GM19240 (cell line): ENCODE measurements around the gene PTPRF.
"Not testable (repeated sequence)": the region's sequence is repeated elsewhere in the genome, so short reads cannot be mapped to it uniquely, and the experiment has no call there.

ENCODE experiments used
- DNase-seq: peaks from one replicate; pipeline ENCODE4 v3.0.0; 2011; ENCODE audit warnings: low spot score; ENCODE audit not compliant: insufficient read length

Gene PTPRF

DNA sequence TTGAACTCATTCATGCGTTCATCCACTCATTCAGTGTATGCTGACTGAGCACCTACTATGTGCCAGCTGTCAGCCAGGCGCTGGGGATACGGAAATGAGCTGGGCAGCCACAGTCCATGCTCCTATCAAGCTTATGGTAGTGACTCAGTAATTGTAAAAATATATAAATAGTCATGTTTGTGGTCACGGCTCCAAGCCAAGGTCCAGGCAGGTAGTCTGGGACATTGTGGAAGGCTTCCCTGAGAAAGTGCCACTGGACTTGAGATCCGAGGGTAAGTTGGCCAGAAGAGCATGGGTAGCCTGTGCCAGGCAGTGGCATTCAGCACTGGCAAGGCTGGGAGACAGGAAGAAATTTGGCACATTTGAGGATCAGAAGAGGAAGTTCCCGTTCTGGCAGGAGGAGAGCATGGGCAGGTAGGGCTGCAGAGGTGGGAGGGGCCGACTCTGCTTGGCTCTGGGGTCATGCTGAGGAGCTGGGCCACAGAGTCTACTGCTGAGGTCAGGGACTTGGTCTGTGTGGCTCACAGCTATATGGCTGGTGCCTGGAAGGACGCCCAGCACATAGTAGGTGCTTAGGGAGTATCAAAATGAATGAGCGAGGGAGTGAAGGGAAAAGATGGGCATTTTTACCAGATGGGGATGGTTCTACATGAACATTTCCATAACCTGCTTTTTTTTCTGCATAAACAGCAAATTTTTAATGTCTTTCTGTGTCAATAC is 6.9 kb downstream of the PTPRF start:
- no peak for DNase-seq

DNA sequence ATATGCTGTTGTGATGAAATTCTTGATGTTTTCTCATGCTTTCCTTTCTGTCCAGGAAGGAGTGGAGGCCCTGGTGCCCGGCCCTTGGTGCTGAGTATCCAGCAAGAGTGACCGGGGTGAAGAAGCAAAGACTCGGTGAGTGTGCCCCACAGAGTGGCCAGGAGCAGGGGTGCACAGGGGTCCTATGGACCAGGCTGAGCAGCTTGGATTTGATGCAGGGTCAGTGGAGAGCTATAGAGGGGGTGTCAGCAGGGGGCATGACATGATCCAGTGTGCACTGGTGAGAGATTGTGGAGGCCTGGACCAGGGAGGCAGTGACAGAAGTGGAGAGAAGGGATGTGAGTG is 7.4 kb downstream of the PTPRF start:
- no peak for DNase-seq

GRCh38 chr1:43538969-43539368 is 8.3 kb downstream of the PTPRF start:
- DNase-seq, result no peak

DNA sequence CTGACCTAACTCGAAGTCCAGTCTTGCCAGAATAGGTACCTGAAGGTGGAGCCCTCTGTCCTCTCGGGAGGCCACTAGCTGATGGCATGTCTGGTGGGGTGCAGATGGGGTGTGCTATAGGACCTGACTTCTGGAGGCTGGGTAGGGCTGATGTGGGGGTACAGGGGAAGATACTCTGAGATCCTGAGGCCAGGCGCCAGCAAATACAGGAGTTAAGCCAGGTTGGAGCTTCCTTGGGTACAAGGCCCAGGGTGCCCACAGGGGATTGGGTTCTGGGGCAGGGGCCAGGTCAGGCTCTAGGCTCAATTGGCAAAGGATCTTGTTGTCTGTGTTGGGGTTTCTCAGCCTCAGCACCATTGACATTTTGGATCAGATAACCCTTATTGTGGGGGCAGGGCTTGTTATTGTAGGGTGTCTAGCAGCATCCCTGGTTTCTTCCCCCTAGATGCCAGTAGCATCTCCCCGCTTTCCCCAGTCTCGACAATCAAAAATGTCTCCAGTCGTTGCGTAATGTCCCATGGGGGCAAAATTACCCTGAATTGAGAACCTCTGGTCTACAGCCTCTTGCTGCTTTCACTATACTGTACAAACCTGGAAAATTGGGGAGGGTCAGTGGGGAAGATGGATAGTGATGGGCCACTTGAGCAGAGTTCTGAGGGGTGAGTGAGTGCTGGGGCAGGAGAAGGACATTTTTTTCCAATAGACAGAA is 9.2 kb downstream of the PTPRF start:
- DNase-seq, result no peak

GRCh38 chr1:43540653-43541071 is 10.0 kb downstream of the PTPRF start:
- DNase-seq, result no peak

DNA sequence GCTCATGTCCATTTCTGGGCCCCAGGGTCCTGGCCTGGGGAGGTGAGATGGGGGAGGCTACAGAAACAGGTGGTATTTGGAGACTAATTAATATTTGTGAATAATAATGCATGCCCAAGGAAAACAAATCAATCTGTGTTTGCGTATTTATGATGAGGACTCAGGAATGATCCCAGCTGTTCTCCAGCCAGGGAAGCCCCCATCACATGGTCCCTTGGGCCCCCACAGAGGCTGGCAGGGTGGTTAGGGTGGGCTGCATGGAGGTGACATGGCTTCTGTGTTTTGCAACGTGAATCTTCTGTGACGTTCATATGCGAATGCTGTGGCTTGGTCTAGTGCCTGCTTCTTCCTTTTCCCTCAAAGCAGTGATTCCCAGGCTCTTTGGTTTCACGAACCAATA is 10.5 kb downstream of the PTPRF start:
- no peak for DNase-seq

GRCh38 chr1:43541721-43542401 is 11.2 kb downstream of the PTPRF start:
- no peak for DNase-seq

DNA sequence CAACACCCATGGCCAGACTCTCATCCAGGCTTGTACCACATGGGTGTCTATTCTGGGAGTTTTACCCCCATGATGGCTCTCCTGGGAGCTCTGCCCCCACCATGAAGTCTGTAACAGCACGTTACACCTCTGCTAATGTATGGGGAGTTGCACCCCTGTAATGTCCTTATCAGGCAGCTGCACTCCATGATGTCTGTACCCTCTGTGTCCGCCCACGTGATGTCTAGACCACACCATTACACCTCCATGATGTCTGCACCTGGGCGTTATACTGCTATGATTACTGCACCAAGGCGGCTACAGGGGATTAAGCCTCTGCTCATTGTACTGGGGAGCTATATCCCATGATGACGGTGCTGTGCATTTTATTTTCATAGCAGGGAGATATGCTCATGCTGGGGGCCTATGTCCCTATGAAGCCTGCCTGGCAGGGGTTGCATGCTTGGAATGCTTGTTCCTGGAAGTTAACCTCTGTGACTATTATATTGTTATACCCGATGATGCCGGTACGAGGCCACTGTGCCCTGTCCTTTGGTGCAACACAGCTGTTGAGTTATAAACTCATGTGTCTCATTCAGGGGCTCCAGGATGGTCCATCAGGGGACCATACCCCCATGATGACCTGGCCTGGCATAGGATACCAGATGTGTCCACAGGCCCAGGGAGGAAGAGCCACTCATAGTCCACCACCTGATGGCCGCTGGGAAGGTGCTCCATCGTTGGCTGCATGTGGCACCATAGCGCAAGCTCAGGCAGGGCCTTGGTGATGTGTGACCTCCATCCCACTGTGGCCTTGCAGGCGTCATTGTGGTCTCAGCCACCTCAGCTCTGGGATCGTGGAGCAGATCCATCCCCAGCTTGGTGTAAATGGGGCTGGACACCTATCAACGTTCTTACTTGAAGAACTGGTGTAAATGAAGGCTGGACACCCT is 12.1 kb downstream of the PTPRF start:
- no peak for DNase-seq

DNA sequence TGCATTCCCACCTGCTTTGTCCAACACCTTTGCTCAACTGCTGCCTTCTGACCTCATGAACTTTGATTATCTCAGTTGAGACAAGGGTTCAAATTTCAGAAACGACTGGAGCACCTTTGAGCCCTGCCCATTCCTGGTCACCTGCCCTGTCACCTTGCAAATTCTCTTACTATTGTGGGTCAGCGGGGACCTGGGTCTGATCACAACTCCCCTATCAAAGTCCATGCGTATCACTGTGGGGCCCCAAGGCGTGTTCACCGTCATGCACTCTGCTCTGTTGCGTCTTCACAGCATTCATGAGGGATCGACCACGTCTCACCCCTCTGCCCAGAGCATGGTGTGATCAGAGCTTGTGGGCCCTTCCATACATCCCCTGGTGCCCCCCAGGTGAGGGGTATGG is 12.9 kb downstream of the PTPRF start:
- DNase-seq, result no peak

DNA sequence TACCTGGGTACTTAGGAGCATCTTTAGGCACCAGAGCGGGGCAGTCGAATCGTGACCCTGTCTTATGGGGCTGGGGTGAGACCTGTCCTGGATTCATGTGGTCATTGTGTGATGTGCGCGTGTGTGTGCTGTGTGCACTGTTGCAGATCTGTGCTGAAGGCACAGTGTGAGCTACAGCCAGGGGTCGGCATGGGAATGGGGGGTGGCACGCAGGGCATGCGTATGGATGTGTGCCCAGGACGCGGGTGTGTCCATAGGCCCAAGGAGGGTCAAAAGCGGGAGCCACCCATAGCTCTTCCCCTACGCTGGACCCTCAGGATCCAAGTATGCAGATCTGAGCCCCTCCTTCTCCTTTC is 14.6 kb downstream of the PTPRF start:
- no peak for DNase-seq

DNA sequence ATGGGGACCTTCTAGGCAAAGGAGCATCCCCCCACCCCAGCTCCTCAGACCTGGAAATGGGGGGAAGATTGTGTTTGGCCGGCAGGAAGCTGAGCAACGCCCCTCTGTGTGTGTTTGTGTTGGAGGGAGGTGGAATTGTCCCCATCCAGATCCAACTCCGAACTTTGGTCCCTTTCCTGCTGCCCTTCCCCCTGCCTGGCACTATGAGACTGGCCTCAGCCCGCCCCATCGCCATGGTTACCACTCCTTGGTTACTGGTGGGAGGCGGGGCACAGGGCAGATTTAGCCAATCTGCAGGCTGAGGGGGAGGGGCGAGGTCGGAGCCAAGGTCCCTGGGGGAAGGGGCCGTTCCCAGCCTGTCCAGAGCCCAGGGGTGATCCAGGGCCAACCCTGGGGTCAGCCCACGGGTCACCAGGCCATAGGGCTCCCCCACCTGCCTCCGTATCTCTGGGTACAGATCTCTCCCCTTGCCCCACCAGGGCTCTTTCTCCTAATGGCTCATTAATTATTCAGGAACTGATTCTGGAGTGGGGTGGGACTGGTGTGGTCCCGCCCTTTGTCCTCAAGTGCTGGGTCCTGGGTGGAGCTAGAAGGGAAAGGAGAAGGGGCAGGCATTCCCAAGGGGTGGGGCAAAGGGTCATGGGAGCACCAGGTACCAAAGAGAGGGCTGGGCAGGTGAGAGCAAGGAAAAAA is 15.2 kb downstream of the PTPRF start:
- no peak for DNase-seq

DNA sequence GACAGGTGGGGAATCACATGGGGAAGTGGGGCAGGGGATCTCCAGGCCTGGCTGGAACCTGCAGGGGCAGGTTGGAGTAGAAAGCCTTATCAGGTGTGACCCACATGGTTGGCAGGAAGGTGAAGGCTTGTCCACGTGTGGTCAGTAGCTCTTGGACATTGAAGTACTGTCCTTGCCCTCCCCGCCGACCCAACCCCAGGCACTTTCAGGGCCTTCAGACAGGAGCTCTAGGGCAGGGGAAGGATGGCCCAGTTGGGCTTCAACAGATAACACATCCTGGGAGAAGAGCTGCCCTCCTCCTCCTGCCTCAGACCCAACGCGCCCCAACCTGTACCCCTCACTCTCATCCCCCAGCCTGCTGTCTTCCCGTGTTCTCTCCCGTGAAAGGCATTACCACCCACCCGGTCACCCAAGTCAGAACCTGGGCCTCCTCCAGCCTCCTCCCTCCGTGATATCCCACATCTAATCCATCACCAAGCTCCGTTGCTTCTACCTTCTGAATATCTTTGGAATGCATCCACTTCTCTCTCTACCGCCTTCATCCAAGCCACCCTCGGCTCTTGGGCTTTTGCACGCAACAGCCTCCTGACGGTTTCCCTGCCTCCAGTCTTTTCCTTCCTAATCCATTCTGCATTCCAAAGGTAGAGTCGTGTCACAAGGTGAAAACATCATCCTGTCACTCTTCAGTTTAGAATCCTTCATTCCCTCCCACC is 15.9 kb downstream of the PTPRF start:
- DNase-seq, result no peak

DNA sequence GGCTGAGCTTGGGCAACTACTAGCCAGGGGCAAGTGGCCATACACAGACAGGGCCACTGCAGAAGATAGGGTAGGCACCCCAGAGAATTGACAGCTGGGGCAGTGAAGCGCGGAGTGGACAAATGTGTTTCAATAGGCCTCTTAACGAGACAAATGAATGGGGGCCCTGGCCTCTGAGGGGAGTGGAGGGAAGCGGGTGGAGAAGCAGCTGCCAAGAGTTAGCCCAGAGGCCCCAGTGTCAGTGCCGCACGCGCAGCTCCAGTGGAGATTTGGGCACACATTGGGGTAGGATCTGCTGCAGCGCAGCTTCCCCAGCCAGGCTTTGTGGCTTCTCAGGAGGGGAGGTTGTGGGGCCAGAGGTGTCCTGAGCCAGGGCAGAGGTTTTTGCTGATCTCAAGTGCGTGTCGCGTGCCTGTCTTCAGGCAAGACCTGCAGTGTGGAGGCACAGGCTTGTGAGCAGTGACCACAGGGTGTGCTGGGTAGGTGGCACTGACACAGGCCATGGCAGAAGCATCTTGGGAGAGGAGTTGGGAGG is 16.9 kb downstream of the PTPRF start:
- no peak for DNase-seq

DNA sequence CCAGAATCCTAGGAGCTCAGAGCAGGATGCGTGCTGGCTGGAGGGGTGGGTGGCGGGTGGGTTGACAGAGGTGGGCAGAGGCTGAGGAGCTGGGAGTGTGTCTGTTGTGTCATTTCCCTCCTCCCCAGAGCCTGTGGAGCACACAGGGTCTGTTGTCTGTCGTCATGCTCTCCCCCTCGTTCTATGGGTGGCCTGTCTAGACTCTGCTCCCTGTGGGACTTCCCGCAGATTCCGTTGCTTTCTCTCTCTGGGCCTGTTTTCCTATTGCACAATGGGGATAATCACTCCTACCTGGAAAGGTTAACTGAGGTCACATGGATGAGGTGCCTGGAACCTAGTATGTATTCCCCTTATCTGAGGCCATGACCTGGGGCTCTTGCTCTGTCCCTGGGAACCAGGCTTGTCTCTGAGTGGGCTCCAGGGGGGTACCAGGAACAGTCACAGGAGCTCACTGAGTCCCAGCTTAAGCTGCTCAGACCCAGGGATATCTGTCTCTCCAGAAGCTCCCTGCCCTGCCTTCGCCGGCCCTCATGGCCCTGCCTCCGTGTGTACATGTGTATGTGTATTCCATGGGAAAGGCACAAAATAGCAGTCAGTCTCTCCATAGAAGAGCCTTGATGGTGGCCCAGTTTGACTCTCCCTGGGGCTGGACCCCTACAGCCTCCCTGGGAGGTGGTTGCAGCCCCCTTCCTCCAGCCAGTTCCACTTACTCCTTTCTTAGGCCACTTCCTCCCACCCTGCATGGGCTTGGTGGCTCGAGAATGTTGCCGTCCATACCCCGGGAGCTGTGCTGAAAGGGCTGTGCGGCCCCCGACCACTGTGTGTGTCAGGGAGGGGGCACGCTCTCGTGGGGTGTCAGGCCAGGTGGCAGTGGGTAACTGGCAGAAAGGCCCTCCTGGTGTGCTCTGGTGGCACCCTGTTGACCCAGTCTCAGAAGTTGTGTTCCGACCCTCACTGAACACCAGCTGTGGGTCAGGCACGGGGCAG is 17.9 kb downstream of the PTPRF start:
- DNase-seq, result no peak

DNA sequence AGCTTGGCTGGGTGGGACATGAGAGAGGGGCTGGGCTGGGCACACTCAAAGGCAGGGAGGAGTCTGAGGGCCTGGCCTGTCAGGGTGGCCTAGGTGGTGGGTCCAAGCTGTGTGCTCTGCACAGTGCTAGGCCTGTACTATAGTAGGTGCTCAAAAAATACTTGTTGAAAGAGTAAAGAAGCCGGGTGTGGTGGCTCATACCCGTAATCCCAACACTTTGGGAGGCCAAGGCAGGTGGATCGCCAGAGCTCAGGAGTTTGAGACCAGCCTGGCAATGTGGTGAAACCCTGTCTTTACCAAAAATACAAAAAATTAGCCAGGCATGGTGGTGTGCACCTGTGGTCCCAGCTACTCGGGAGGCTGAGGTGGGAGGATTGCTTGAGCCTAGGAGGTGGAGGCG is 18.7 kb downstream of the PTPRF start:
- DNase-seq, result not testable (repeated sequence)

GRCh38 chr1:43549921-43550597 is 19.4 kb downstream of the PTPRF start:
- DNase-seq, result peak; percentile 46

DNA sequence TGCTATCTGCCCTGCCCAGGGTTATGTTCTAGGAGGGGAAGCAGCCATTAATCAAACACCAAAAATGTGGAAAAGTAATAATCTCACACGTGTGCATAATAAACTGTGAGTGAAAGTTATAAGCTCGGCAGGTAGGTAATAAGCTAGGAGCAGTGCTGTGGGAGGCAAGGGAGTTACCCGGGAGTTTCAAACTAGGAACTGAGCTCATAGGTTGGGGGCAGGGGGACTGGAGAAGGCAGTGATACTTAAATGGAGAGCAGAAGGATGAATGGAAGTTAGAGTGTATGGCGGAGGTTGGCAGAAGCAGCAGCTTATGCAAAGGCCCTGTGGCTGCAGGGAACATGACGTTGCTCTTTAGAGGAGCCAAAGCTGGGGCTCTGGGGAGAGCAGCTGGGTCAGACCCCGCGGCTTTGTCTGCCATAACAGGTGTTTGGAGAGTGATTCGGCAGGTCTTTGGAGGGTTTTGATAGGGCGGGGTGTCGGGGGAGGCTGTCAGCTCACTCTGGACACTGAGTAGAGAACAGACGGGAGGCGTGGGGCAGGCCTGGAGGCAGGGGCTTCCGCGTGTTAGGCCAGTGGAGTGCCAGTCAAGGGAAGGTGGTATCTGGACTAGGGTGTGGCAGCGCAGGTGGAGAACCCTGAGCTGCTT is 20.0 kb downstream of the PTPRF start:
- no peak for DNase-seq

- no peak for DNase-seq
Measured at GRCh38 chr1:43551396-43551888, 20.8 kb downstream of the PTPRF start.
